ENCODE results near the gene BCAP31. TPM values are rescaled to one million over a fixed set of nuclear protein-coding genes. Genes with fewer than 3 reads are reported as not detected.

Gene BCAP31
- total RNA-seq, 1 donor from 2014 or later: 117 TPM

- Mint-ChIP-seq H3K27me3 (ENCODE audit: low read depth) (no peaks in the 10 kb centered on the region), H3K36me3 (ENCODE audit: low read depth) (peaks cover 12% of the 10 kb centered on the region), H3K4me3 (peak overlapping the region; percentile 65), H3K9me3 (peaks cover 12% of the 10 kb centered on the region), H3K27ac (ENCODE audit: unreplicated experiment) (no peak overlapping the region), H3K4me1 (peaks cover 24% of the 10 kb centered on the region)
- DNase-seq (ENCODE audit: low read depth, low spot score): no peak
- no peak for TF ChIP-seq CTCF (conservative IDR thresholded peaks at IDR 0.05)
These were observed 3.1 kb upstream of the BCAP31 start for GRCh38 chrX:153727123-153727931.

GRCh38 chrX:153726286-153727122 is 2.3 kb upstream of the BCAP31 start:
- no peaks in the 10 kb centered on the region for H3K27me3 Mint-ChIP-seq (ENCODE audit: low read depth)

GRCh38 chrX:153725832-153726285 is 1.7 kb upstream of the BCAP31 start:
- no peak for TF ChIP-seq CTCF (conservative IDR thresholded peaks at IDR 0.05)

More at GRCh38 chrX:153726286-153727122, 2.3 kb upstream of the BCAP31 start:
- Mint-ChIP-seq H3K4me1 (peaks cover 26% of the 10 kb centered on the region), H3K9me3 (peaks cover 7% of the 10 kb centered on the region), H3K27ac (ENCODE audit: unreplicated experiment) (no peak overlapping the region), H3K36me3 (ENCODE audit: low read depth) (peaks cover 9% of the 10 kb centered on the region), H3K4me3 (peak overlapping the region; percentile 78)
- TF ChIP-seq CTCF (conservative IDR thresholded peaks at IDR 0.05): no peak
- peak; percentile 44 for DNase-seq (ENCODE audit: low read depth, low spot score)

GRCh38 chrX:153725039-153725831 is 1.0 kb upstream of the BCAP31 start:
- Mint-ChIP-seq H3K36me3 (ENCODE audit: low read depth) (peaks cover 2% of the 10 kb centered on the region), H3K4me3 (peak overlapping the region; percentile 49), H3K27me3 (ENCODE audit: low read depth) (no peaks in the 10 kb centered on the region), H3K27ac (ENCODE audit: unreplicated experiment) (no peak overlapping the region), H3K9me3 (no peaks in the 10 kb centered on the region), H3K4me1 (peaks cover 26% of the 10 kb centered on the region)
- DNase-seq (ENCODE audit: low read depth, low spot score): no peak
- TF ChIP-seq CTCF (conservative IDR thresholded peaks at IDR 0.05): no peak

More at GRCh38 chrX:153725832-153726285, 1.7 kb upstream of the BCAP31 start:
- Mint-ChIP-seq H3K9me3 (peaks cover 3% of the 10 kb centered on the region), H3K27ac (ENCODE audit: unreplicated experiment) (no peak overlapping the region), H3K27me3 (ENCODE audit: low read depth) (no peaks in the 10 kb centered on the region), H3K4me3 (peak overlapping the region; percentile 78), H3K36me3 (ENCODE audit: low read depth) (peaks cover 5% of the 10 kb centered on the region), H3K4me1 (peaks cover 26% of the 10 kb centered on the region)
- DNase-seq (ENCODE audit: low read depth, low spot score): no peak
